B cell (primary cell): ENCODE measurements around the gene ITGB2.

Experiments
- EZH2 ChIP-seq: IDR thresholded peaks from 2 replicates; pipeline ENCODE4 v1.6.1; 2012; ENCODE audit warnings: borderline replicate concordance, low read depth, mild to moderate bottlenecking, moderate library complexity, low read length; ENCODE audit not compliant: insufficient read depth, poor library complexity, severe bottlenecking
- TF ChIP-seq, protein P1 (sequence below): fragments of 200-600 bp; IDR thresholded peaks from one replicate; pipeline ENCODE4 v1.8.0; 2022; ENCODE audit warnings: antibody characterized with exemption, mild to moderate bottlenecking

DNA sequence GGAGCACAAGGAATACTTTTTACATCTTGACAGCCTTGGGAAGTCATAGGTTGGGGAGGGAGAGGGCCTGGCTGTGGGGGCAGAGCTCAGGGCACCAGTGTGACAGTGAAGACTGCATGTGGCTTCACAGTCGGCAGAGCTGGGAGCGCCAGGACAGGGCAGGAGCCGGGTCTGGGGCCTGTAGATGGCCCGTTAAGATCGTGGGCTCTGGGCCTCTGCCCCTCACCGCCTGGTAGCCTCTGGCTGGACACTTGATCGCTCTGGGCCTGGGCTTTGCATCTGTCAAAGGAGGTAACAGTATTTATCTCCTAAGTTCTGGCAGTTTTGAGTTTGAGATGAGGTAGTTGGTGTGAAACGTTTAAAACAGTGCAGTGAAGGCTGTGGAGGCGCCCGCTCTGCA is 23.9 kb upstream of the ITGB2 start:
- TF ChIP-seq, protein P1, sequence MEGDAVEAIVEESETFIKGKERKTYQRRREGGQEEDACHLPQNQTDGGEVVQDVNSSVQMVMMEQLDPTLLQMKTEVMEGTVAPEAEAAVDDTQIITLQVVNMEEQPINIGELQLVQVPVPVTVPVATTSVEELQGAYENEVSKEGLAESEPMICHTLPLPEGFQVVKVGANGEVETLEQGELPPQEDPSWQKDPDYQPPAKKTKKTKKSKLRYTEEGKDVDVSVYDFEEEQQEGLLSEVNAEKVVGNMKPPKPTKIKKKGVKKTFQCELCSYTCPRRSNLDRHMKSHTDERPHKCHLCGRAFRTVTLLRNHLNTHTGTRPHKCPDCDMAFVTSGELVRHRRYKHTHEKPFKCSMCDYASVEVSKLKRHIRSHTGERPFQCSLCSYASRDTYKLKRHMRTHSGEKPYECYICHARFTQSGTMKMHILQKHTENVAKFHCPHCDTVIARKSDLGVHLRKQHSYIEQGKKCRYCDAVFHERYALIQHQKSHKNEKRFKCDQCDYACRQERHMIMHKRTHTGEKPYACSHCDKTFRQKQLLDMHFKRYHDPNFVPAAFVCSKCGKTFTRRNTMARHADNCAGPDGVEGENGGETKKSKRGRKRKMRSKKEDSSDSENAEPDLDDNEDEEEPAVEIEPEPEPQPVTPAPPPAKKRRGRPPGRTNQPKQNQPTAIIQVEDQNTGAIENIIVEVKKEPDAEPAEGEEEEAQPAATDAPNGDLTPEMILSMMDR: no peak
- no peak for TF ChIP-seq EZH2
